ENCODE measurements around the gene MPC2.
"Not testable (repeated sequence)": the region's sequence is repeated elsewhere in the genome, so short reads cannot be mapped to it uniquely, and the experiment has no call there.

MPC2 gene

DNA sequence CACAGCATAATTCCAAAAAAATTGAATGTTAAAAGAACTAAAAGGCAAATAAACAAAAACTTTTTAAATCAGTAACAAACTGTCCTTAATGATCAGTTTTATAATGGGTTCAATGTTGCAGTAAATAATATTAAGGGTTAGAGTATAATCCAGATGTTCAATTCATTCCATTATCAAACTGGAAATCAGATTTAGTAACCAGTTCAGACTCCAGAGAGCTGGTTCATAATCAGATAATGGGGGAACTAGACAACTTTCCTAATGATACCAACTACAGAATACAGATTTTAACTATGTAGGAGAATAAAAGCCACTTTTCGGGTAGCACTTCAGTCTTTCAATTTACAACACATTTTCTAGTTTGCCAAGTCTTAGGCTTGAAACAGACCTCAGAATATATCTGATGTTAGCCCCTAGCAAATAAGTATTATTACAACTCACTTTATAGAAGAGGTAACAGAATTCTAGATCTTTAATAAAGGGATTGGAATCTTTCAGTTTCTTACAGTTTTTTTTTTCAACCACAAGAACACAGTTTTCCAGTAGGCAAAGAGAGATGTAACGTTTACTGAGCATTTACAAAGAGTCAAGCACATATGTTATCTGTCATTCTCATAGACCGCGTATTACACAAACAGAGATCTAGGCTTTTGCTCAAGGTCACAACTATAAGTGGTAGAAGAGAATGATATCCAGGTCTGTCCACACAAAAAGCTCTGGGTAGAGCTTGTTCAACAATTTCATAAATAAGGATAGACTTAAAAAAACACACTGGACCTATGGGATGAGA lies 2.3 kb downstream of the MPC2 start:
- FAIRE-seq, result no peak

DNA sequence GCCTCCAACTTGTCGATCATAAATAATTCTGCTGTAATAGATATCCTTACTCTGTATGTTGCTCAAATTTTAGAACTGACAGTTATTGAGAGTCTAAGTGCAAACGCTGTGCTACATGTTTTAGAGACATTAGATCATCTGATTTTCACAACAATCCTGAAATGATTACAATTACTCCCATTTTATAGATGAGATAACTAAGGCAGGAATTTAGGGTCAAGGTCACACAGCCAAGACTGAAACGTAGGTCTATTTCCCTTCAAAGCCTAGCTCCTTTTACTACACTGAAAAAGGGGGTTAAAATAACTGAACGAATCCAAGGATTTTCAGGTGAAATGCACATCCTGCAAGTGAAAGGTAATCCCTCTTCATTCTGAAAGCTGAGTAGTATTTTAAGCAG lies 3.1 kb downstream of the MPC2 start:
- no peak for FAIRE-seq

DNA sequence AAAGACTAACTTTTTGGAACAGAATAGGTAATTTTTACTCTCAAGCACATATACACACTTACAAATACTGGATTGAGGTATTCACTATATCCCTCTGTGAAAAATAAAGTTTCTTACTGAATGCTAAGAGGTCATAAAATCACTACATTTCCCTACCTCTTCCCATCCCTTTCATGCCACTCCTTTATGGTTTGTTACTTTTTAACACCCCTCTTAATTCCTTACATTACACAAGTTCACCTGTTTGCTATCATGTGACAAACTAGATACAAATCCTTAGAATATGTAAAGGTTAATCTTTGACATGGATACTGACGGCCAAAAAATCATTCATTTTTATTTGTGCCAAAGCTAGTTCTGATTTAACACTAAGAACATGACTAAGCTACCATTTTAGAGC lies 7.1 kb downstream of the MPC2 start:
- no peak for FAIRE-seq

DNA sequence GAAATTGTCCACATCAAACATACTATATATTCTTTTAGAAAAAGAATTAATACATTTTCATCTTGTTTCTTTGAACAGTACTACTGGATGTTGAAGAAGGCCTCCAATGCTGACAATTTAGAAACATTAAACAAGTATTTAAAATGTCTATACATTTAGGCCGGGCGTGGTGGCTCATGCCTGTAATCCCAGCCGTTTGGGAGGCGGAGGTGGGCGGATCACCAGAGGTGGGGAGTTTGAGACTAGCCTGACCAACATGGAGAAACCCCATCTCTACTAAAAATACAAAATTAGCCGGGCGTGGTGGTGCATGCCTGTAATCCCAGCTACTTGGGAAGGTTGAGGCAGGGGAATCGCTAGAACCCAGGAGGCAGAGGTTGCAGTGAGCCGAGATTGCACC lies 8.0 kb downstream of the MPC2 start:
- FAIRE-seq, result not testable (repeated sequence)

DNA sequence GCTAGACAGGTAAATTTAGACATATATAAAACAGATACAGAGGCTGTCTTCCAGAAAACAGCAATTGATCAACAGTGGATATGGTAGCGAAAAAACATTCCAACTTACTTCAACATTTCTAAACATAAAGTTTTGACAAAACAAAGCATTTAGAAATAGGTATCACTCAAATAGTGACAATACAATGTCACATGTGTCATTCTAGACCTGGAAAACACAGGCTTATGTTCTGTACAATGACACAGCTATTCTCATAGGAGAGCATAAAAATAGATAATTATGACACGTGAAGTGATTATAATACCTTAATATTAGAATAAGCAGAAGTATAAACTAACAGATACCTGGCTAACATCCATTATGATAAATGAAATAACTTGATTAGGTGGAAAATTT lies 8.4 kb downstream of the MPC2 start:
- FAIRE-seq, result no peak

DNA sequence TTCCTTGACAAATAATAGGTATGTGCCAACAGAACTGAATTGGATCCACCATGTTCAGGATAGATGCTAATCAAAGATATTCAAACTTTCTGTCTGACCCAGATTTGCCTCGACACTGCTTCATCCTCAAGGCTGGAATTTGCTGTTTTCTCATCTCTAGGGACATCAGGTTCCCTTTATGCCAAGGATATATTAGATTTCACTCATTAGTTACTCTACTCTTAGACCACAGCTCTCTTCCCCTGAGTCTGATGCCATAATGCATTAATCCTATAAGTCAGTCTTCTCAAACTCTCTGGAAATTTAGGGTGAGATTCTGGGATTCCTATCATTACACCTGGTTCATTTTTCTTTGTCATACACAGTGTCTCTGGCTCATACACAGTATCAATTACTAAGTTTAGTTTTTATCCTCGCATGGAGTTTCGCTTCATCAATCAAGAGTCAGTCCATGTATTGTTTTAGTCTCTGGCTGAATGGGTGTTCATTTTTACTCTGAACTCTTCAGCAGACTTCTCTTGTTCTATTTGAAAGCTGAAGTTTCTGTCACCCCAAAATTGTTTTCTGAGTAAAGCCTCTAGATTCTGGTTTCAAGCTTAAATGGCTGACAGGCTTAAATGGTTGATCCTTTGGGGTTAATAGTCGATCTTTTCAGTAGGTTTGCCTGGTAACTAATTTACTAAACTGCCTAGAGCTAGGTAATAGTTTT lies 9.7 kb downstream of the MPC2 start:
- FAIRE-seq, result no peak

DNA sequence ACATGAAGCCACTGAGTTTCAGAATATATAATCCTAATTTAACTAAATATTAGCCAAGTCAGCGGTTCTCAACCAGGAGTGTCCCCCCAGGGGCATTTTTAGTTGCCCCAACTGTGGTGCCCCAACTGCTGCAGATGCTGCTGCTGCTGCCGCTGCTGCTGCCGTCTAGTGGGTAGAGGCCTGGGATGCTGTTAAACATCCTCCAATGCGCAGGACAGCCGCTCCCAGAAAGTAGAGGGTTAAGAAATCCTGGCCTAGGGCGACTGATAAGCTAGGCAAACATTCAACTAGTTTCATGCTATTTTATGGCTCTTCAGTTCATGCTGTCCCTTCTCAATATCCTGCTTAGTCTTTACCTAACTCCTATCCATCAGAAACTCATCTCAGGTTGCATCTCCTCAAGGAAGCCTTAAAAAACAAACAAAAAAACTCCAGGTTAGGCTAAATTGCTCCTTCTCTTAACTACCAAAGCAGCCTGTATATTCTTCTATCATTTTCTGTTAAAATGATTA lies 10.3 kb downstream of the MPC2 start:
- FAIRE-seq, result no peak

DNA sequence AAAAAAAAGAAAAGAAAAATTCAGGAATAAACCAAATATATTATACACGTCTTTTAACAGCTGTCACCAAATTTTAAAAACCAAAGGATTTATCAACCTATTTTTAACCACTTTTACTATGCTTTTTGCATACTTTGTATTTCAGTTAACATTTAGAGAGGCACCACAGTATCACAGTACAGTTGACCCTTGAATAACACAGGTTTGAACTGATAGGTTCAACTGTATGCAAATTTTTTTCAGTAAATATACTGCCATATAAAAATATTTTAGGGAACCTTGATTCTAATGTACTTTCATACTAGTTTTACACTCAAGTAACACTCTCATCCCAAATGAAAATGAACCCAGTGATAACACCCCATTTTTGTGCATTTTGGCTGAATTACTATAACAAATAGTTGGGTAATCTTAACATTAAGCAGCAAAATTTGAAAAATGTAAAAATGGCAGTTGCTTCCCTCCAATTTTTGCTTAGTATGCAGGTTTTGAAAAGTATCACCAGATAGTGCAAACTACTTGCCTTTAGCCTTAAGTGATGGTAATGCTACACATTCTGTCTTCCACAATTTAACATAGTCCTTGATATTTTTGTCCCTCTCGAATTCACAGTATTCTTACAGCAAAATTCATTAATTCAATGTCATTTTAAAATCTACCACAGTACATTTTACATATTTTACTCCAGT lies 12.2 kb downstream of the MPC2 start:
- FAIRE-seq, result no peak

DNA sequence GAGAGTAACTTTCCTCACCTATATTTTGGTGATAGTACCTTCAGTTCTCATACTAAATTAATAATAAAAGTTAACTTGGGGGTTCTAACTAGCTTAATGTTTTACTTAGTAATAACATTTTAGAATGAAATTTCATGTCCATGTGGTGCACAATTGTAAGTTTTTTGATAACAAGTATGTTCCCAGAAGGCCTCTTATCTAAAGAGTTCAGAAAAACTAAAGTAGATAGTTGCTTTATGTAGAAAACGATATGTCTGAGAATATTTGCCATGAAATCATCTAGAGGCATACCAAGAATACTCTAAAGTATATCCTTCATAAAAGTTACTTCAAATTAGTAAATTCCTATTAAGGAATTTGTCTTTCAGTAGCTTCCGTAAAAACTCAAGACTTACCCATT lies 12.8 kb downstream of the MPC2 start:
- FAIRE-seq, result no peak

DNA sequence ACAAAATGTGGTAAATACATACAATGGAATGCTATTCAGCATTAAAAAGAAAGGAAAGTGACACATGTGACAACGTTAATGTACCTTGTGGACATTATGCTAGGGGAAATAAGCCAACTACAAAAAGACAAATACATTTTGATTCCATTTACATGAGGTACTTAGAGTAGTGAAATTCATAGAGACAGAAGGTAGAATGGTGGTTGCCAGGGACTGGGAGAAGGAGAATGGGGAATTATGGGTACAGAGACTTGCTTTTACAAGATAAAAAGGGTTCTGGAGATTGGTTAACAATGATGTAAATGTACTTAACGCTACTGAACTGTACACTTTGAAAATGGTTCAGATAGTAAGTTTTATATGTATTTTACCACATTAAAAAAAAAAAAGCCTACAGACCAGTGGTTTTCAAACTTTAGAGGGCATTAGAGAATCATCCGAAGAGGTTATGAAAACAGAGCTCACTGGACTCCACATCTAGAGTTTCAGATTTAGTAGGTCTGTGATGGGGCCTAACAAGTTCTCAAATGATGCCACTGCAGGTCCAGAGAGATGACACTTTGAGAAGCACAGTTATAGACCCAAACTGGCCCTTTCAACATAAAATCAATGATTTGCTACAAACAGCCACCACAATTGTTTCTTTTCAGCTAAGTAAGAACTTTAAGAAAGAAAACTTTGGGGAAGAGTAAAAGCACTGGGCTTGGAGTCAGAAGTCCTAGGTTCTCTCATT lies 13.4 kb downstream of the MPC2 start:
- no peak for FAIRE-seq

DNA sequence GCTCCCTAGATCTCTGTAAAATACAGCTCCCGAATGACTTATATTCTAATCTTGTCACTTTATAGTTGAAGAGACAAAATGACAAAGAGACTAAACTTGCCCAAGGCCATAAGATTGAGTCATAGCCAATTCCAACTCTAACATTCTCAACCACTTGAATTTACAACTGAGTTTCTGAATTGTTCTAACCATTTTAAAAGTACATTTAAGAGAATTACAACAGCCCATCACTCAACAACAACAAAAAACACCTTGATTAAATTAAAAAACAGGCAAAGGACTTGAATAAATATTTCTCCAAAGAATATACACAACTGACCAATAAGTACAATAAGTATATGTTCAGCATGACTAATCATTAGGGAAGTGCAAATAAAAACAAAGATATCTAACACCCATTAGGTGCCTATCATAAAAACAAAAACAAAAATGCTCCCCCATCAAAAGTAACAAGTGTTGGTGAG lies 14.2 kb downstream of the MPC2 start:
- FAIRE-seq, result no peak

DNA sequence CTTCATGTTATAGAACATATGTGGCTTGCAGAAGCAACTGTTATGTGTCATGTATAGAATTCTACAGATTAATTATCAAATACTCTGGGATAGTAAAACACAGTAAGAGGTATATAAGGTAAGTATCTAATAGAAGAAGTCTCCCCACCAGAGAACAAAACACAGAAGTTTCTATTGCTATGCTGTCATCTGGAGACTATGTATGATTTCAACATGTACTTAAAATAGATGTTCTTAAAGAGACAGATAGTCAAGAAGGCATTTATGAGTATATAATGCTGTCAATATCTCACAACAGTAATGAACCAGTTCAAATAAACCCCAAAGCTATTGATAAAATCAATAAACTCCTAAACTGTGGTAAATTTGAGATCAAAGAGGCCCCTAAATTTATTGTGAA lies 14.8 kb downstream of the MPC2 start:
- no peak for FAIRE-seq

DNA sequence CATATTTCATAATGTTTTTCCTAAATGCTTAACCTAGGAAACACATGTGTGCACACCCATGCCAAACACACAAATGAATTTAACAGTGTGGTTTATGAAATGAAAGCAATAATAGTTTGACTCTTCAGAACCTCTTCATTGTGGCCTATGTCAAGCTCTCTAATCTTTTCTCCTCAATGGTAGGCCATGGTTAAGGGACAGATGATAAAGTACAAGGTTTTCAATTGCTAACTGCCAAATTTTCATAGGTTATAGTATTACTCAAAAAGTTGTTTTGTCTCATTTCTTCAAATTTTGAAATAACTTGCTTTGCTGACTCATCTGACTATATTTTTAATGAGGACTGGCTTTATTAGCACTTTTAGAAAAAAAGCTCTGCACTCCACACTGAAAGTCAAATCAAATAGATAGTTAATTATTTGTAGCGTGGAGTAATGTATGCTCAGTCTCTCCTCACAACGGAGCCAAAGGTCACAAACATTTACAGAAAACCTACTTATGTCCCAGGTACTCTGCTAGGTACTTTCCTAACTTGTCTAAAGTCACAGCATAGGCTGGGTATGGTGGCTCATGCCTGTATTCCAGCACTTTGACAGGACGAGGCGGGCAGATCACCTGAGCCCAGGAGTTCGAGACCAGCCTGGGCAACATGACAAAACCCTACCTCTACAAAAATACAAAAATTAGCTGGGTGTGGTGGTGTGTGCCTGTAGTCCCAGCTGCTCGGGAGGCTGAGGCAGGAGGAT lies 19.9 kb downstream of the MPC2 start:
- FAIRE-seq, result no peak

DNA sequence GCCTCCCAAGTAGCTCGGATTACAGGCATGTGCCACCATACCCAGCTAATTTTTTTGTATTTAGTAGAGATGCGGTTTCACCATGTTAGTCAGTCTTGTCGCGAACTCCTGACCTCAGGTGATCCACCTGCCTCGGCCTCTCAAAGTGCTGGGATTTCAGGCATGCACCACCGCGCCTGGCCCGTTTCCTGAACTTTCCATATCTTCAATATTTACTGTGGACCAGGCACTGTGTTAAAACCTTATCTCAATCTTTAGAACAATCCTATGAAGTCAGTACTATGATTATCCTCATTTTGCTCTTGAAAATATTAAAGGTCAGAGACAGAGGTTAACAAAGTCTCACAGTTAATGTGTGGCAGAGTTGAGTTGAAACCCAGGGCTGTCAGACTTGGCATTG lies 21.3 kb downstream of the MPC2 start:
- FAIRE-seq, result no peak

DNA sequence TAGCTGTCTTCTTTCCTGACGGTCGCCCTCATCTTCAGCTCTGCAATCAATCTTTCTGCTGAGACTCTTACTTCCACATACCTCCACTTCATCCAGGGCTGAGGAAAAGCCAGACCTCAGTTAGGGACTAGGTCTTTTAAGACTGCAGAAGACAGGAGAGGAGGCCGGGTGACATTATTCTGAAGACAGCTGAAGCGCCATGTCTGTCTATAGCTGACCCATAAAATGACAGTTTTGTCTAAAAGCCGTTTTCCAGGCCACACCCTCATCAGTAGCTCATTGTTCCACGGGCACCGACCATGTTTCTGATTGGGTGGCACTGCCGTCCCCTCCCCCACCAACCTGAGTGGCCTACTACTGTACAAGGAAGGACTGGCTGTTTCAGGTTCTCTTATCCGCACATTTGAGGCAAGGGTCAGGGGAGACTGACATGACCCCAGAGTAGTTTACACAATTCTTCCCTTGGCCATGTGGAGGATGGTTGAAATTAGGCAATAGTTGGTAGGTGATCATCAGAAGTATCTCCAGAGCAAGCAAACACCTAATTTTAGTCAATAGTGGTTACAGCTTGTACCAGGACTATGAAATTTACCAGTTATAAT lies 22.9 kb downstream of the MPC2 start, which contains the start of gene ADCY10:
Gene ADCY10, minus strand, starts transcription at position 240 of the 602 bp plus-strand sequence. CDS start 8,994 bp downstream, outside the sequence.
- no peak for FAIRE-seq

DNA sequence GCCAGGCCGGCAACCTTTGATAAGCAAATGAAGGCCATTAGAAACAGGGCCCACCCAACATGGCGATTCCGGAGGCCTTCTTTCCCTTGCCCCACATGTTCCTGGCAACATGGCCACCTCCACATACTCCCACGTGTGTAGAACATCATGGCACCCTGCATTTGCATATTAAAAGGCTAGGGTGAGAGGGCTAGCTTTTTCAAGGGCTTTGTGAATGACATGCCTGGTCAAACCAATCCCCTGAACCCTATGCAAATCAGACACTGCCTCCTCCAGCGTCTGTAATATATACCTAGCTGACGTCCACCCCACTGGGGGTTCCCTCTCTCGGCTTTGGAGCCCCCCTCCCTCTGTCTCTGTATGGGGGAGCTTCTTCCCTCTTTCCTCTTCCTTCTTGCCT lies 24.6 kb downstream of the MPC2 start:
- no peak for FAIRE-seq

DNA sequence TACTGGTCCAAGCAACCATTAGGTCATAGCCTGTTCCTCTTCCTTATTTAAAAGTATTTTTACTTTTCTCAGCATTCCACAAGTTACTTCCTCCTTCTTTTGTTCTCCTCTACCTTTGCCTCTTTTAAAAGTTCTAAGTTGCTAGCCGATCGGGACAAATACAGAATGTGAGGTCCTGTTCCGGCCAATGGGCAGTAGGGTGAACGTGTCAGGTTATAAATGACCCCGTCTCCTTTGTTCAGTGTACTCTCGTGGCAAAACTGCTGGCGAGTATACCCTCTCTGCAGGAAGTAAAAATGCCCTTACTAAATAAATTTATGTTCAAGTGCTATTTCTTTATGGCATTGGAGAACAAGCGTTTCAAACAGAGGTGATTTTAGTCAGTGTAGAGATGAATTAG lies 25.5 kb downstream of the MPC2 start:
- no peak for FAIRE-seq

DNA sequence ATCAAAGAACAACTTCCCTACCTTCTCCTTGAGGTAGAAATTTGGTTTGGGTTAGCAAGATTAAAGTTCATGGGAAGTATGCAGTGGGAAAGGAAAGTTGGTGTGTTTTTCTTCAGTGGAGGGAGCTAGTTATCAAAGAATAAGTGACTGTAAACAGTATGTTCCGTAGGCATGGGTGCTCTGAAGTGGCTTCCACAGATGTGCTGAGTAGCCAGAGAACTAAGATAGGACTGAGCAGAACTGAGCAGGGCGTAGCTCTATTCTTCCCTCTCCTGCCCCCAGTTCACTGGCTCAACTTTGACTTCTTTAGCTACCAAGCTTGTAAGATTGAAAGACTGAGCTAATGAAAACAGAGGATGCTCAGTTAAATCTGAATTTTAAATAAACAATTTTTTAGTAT lies 26.3 kb downstream of the MPC2 start:
- no peak for FAIRE-seq

DNA sequence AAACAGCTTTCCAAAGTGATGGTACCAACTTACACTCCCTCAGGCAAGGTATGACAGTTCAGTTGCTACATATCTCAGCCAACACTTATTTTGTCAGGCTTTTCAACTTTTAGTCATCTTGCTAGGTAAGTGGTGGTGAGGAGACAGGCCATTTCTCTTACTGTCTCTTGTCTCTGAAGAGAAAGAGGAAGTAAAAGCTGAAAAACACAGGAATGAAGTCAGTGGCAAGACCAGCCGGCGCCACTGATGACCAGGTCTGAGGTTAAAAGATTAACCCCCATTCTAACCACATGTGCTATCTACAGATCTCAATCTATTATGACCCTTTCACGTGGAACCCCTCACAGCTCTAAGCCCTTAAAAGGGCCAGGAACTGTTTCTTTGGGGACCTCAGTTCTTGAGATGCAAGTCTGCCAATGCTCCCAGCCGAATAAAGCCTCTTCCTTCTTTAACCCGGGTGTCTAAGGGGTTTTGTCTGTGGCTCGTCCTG lies 27.1 kb downstream of the MPC2 start:
- FAIRE-seq, result no peak

DNA sequence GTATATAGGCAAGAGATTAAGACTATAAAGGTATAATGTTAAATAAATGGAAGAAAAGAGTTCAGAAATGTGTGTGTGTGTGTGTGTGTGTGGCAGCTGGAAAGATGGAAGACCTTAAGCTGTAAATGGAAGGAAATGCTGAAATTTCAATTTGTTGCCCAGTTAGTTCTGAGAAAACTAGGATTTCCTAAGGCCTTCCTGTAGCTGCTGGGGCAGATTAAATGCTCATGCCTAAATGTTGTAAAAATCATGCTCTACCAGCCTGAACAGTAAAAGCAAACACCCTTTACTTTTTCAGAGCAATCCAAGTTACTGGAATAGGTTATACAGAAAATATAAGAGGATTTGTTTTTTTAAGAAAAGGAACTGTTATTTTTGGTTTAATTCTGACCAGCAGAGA lies 31.2 kb downstream of the MPC2 start:
- no peak for FAIRE-seq

DNA sequence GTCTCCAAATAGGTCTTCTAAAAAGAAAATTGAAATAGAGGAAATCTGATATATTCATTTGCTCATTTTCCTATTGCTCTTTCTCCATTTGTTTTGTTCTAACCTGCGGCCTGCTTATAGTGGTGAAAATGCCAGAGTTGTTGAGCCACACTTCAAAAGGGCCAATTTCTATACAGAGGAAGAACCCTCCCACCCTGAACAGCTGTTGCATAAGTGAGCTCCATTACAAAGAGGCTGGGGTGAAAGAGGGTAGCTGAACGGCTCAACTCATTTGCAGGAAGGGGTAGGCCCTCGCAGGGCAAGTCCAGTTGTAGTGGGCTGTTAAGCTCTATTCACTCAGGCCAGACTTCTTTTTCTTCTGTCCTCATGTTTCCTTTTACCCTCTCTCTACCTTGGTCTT lies 31.7 kb downstream of the MPC2 start:
- no peak for FAIRE-seq

Measured in A204.1 (cell line).